ENCODE measurements around the gene RPS6KA2.

RPS6KA2 gene

GRCh38 chr6:166600931-166601330 lies 26.1 kb downstream of the RPS6KA2 start:
- Histone ChIP-seq H3K27me3 (ENCODE audit: insufficient read depth, low read depth, severe bottlenecking) (no peaks in the 10 kb centered on the region), H3K9me3 (ENCODE audit: severe bottlenecking) (no peaks in the 10 kb centered on the region), H3K27ac (no peak overlapping the region), H3K4me3 (ENCODE audit: low read depth, low read length) (no peak overlapping the region), H3K36me3 (no peaks in the 10 kb centered on the region)
- DNase-seq, result no peak
- TF ChIP-seq CTCF (IDR thresholded peaks at IDR 0.05; ENCODE audit: low read depth, low read length), result no peak

- TF ChIP-seq CTCF (IDR thresholded peaks at IDR 0.05; ENCODE audit: low read depth, low read length), result no peak
- H3K27ac ChIP-seq, result no peak overlapping the region
- no peaks in the 10 kb centered on the region for H3K36me3 ChIP-seq
- no peaks in the 10 kb centered on the region for H3K27me3 ChIP-seq (ENCODE audit: insufficient read depth, low read depth, severe bottlenecking)
- no peak for DNase-seq
- no peak overlapping the region for H3K4me3 ChIP-seq (ENCODE audit: low read depth, low read length)
- no peaks in the 10 kb centered on the region for H3K9me3 ChIP-seq (ENCODE audit: severe bottlenecking)
These were observed 27.8 kb downstream of the RPS6KA2 start for GRCh38 chr6:166599205-166599604.

- Histone ChIP-seq H3K36me3 (no peaks in the 10 kb centered on the region), H3K9me3 (ENCODE audit: severe bottlenecking) (no peaks in the 10 kb centered on the region), H3K4me3 (ENCODE audit: low read depth, low read length) (no peak overlapping the region), H3K27ac (no peak overlapping the region), H3K27me3 (ENCODE audit: insufficient read depth, low read depth, severe bottlenecking) (no peaks in the 10 kb centered on the region)
- TF ChIP-seq CTCF (IDR thresholded peaks at IDR 0.05; ENCODE audit: low read depth, low read length), result no peak
- no peak for DNase-seq
These were observed 28.5 kb downstream of the RPS6KA2 start for GRCh38 chr6:166598441-166599138.

- no peaks in the 10 kb centered on the region for H3K9me3 ChIP-seq (ENCODE audit: severe bottlenecking)
- no peaks in the 10 kb centered on the region for H3K36me3 ChIP-seq
- no peak overlapping the region for H3K27ac ChIP-seq
- no peaks in the 10 kb centered on the region for H3K27me3 ChIP-seq (ENCODE audit: insufficient read depth, low read depth, severe bottlenecking)
- no peak overlapping the region for H3K4me3 ChIP-seq (ENCODE audit: low read depth, low read length)
- no peak for TF ChIP-seq CTCF (IDR thresholded peaks at IDR 0.05; ENCODE audit: low read depth, low read length)
- DNase-seq, result no peak
These were observed 29.2 kb downstream of the RPS6KA2 start for GRCh38 chr6:166597711-166598440.

GRCh38 chr6:166596776-166597507 lies 30.1 kb downstream of the RPS6KA2 start:
- H3K27me3 ChIP-seq (ENCODE audit: insufficient read depth, low read depth, severe bottlenecking), result no peaks in the 10 kb centered on the region
- no peak overlapping the region for H3K27ac ChIP-seq
- TF ChIP-seq CTCF (IDR thresholded peaks at IDR 0.05; ENCODE audit: low read depth, low read length), result no peak
- no peaks in the 10 kb centered on the region for H3K9me3 ChIP-seq (ENCODE audit: severe bottlenecking)
- no peaks in the 10 kb centered on the region for H3K36me3 ChIP-seq
- no peak for DNase-seq
- no peak overlapping the region for H3K4me3 ChIP-seq (ENCODE audit: low read depth, low read length)
